Measurements from ENCODE around the gene CACNG7. TPM values are rescaled to one million over a fixed set of nuclear protein-coding genes. Genes with fewer than 3 reads are reported as not detected.

The CACNG7 gene
- total and polyA plus RNA-seq, 2 donors from 2014 or later, result not detected

GRCh38 chr19:53985863-53986262, 76.8 kb downstream of the CACNG7 start:
- H3K27me3 ChIP-seq (ENCODE audit: control insufficient read depth, insufficient read depth, low read length), result peaks cover 7% of the 10 kb centered on the region
- no peak overlapping the region for H3K4me3 ChIP-seq (ENCODE audit: low read length in 3 of 3)
- FAIRE-seq (no peak), DNase-seq (no peak)
- H3K4me1 ChIP-seq (ENCODE audit: control insufficient read depth in 2 of 3, insufficient read depth in 2 of 3, low read depth in 1 of 3, low read length in 3 of 3), result no peaks in the 10 kb centered on the region
- no peak overlapping the region for H3K9ac ChIP-seq (ENCODE audit: low read length in 3 of 3)
- no peaks in the 10 kb centered on the region for H3K9me3 ChIP-seq (ENCODE audit: control insufficient read depth in 2 of 3, insufficient read depth in 1 of 3, low read length in 3 of 3)
- no peak for TF ChIP-seq CTCF (IDR thresholded peaks at IDR 0.05; ENCODE audit: borderline replicate concordance, extremely low read depth, insufficient read depth)
- H3K36me3 ChIP-seq (ENCODE audit: control insufficient read depth in 2 of 3, insufficient read depth in 3 of 3, low read length in 3 of 3), result no peaks in the 10 kb centered on the region
- intact Hi-C loops (cut with DNase I), result no loop called here
- no peak overlapping the region for H3K27ac ChIP-seq (ENCODE audit: low read depth in 2 of 2, low read length in 2 of 2)

DNA sequence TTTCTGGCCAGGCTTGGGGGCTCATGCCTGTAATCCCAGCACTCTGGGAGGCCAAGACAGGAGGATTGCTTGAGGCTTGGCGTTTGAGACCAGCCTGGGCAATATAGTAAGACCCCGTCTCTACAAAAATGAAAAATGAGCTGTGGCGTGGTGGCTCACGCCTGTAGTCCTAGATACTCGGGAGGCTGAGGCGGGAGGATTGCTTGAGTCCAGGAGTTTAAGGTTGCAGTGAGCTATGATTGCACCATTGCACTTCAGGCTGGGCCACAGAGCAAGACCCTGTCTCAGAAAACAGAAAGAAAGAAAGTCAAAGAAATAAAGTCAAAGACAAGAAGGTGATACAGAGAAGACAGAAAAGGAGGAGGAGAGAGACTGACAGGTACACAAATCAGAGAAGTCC, 79.9 kb downstream of the CACNG7 start:
- H3K27me3 ChIP-seq (ENCODE audit: control insufficient read depth, insufficient read depth, low read length), result peaks cover 5% of the 10 kb centered on the region
- no peak overlapping the region for H3K27ac ChIP-seq (ENCODE audit: low read depth in 2 of 2, low read length in 2 of 2)
- no peak overlapping the region for H3K4me3 ChIP-seq (ENCODE audit: low read length in 3 of 3)
- no peaks in the 10 kb centered on the region for H3K4me1 ChIP-seq (ENCODE audit: control insufficient read depth in 2 of 3, insufficient read depth in 2 of 3, low read depth in 1 of 3, low read length in 3 of 3)
- H3K9me3 ChIP-seq (ENCODE audit: control insufficient read depth in 2 of 3, insufficient read depth in 1 of 3, low read length in 3 of 3), result no peaks in the 10 kb centered on the region
- no peaks in the 10 kb centered on the region for H3K36me3 ChIP-seq (ENCODE audit: control insufficient read depth in 2 of 3, insufficient read depth in 3 of 3, low read length in 3 of 3)
- FAIRE-seq, result no peak
- intact Hi-C loops (cut with DNase I), result no loop called here
- no peak overlapping the region for H3K9ac ChIP-seq (ENCODE audit: low read length in 3 of 3)
- no peak for TF ChIP-seq CTCF (IDR thresholded peaks at IDR 0.05; ENCODE audit: borderline replicate concordance, extremely low read depth, insufficient read depth)
- no peak for DNase-seq

DNA sequence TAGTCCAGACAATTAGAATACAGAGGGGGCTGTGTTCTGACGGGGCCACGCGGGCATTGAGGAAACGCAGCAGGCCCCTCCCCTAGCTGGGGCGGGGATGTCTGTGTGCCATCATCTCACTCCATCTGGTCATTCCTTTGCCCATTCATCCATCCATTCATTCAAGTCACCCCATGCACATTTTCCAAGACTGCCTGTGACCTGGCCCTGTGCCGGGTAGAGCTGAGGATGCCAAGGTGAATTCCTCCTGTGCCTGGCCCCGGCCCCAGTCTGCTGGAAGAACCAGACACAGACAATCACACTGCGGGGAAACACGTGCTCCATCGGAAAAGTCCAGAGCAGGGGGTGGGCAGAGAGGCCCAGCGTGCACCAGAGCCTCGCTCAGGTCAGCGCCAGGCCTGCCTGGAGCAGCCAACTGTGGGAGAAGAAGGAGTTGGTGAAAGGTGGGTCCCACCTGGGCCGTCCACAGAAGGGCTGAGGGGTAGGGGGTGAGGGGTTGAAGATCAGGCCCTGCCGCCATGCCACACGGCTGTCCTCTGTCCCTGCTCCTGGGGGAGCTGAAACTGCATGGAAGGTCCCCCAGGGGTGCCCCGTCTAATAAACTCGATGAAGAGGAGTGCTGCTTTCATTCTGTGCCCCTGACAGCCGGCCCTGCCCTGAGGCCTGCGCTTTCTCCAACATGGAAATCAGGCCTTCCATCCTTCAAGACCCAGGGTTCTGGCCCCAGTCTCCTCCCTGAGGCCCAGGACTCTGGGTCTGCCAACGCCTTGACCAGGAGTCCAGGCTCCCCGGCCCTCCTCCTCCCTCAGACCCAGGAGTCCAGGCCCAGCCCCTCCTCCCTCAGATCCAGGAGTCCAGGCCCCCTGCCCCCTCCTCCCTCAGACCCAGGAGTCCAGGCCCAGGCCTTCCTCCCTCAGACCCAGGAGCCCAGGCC, 80.8 kb downstream of the CACNG7 start:
- intact Hi-C loops (cut with DNase I), result no loop called here
- TF ChIP-seq CTCF (IDR thresholded peaks at IDR 0.05; ENCODE audit: borderline replicate concordance, extremely low read depth, insufficient read depth), result no peak
- DNase-seq (peak in 1 of 5 donors; percentile 37), FAIRE-seq (no peak)
- H3K27me3 ChIP-seq (ENCODE audit: control insufficient read depth, insufficient read depth, low read length), result peaks cover 3% of the 10 kb centered on the region
- no peaks in the 10 kb centered on the region for H3K9me3 ChIP-seq (ENCODE audit: control insufficient read depth in 2 of 3, insufficient read depth in 1 of 3, low read length in 3 of 3)
- H3K36me3 ChIP-seq (ENCODE audit: control insufficient read depth in 2 of 3, insufficient read depth in 3 of 3, low read length in 3 of 3), result no peaks in the 10 kb centered on the region
- H3K4me1 ChIP-seq (ENCODE audit: control insufficient read depth in 2 of 3, insufficient read depth in 2 of 3, low read depth in 1 of 3, low read length in 3 of 3), result no peaks in the 10 kb centered on the region
- no peak overlapping the region for H3K4me3 ChIP-seq (ENCODE audit: low read length in 3 of 3)
- no peak overlapping the region for H3K9ac ChIP-seq (ENCODE audit: low read length in 3 of 3)
- H3K27ac ChIP-seq (ENCODE audit: low read depth in 2 of 2, low read length in 2 of 2), result no peak overlapping the region
